Measurements from ENCODE around the gene BOD1L1. TPM values are rescaled to one million over a fixed set of nuclear protein-coding genes. Genes with fewer than 3 reads are reported as not detected.
"Not testable (repeated sequence)": the region's sequence is repeated elsewhere in the genome, so short reads cannot be mapped to it uniquely, and the experiment has no call there.

The BOD1L1 gene
- total and polyA plus RNA-seq, 2 experiments from 2014 or later, result 11.9 to 29.1 TPM

- no peaks in the 10 kb centered on the region for H3K4me1 ChIP-seq (ENCODE audit: insufficient read depth)
- no peak overlapping the region for H3K27ac ChIP-seq
- H3K4me3 ChIP-seq, result no peak overlapping the region
- no peaks in the 10 kb centered on the region for H3K27me3 ChIP-seq
- H3K36me3 ChIP-seq (replicated peaks; ENCODE audit: insufficient read depth, low read depth), result no peaks in the 10 kb centered on the region
- H3K4me2 ChIP-seq, result no peak overlapping the region
- DNase-seq (ENCODE audit: low spot score), result no peak
- no peaks in the 10 kb centered on the region for H3K9me2 ChIP-seq (replicated peaks; ENCODE audit: insufficient read depth)
- WGBS (ENCODE audit: low lambda C conversion rate, missing lambda C conversion rate), result 96% methylated on average over 5 of the region's 5 CpGs
- no peak for TF ChIP-seq EZH2 (IDR thresholded peaks at IDR 0.05; ENCODE audit: borderline replicate concordance)
- no peak for TF ChIP-seq EZH2phosphoT487 (IDR thresholded peaks at IDR 0.05; ENCODE audit: low read depth, severe bottlenecking, unreplicated experiment)
- no peak for TF ChIP-seq CTCF (IDR thresholded peaks at IDR 0.05; ENCODE audit: poor library complexity)
- no peak overlapping the region for H2AFZ ChIP-seq
- no peaks in the 10 kb centered on the region for H3K79me2 ChIP-seq
- H3K9me3 ChIP-seq (ENCODE audit: low read depth), result no peaks in the 10 kb centered on the region
- H4K20me1 ChIP-seq (ENCODE audit: insufficient read depth, poor library complexity, severe bottlenecking), result no peaks in the 10 kb centered on the region
These were observed 60.4 kb downstream of the BOD1L1 start for GRCh38 chr4:13567125-13567524.

GRCh38 chr4:13562876-13563275, 64.6 kb downstream of the BOD1L1 start:
- Histone ChIP-seq H3K4me3 (no peak overlapping the region), H3K9me2 (replicated peaks; ENCODE audit: insufficient read depth) (no peaks in the 10 kb centered on the region), H2AFZ (no peak overlapping the region), H3K9me3 (ENCODE audit: low read depth) (no peaks in the 10 kb centered on the region), H3K27ac (no peak overlapping the region), H4K20me1 (ENCODE audit: insufficient read depth, poor library complexity, severe bottlenecking) (no peaks in the 10 kb centered on the region), H3K4me1 (ENCODE audit: insufficient read depth) (no peaks in the 10 kb centered on the region), H3K79me2 (no peaks in the 10 kb centered on the region), H3K4me2 (no peak overlapping the region), H3K27me3 (no peaks in the 10 kb centered on the region), H3K36me3 (replicated peaks; ENCODE audit: insufficient read depth, low read depth) (no peaks in the 10 kb centered on the region)
- 100% methylated on average over 1 of the region's 1 CpG for WGBS (ENCODE audit: low lambda C conversion rate, missing lambda C conversion rate)
- DNase-seq (ENCODE audit: low spot score), result no peak
- TF ChIP-seq EZH2phosphoT487 (IDR thresholded peaks at IDR 0.05; ENCODE audit: low read depth, severe bottlenecking, unreplicated experiment) (no peak), EZH2 (IDR thresholded peaks at IDR 0.05; ENCODE audit: borderline replicate concordance) (no peak), CTCF (IDR thresholded peaks at IDR 0.05; ENCODE audit: poor library complexity) (no peak)

- Histone ChIP-seq H3K27me3 (no peaks in the 10 kb centered on the region), H4K20me1 (ENCODE audit: insufficient read depth, poor library complexity, severe bottlenecking) (no peaks in the 10 kb centered on the region), H3K36me3 (replicated peaks; ENCODE audit: insufficient read depth, low read depth) (no peaks in the 10 kb centered on the region), H3K79me2 (no peaks in the 10 kb centered on the region), H3K9me2 (replicated peaks; ENCODE audit: insufficient read depth) (no peaks in the 10 kb centered on the region), H3K27ac (no peak overlapping the region), H2AFZ (no peak overlapping the region), H3K4me2 (no peak overlapping the region), H3K4me3 (no peak overlapping the region), H3K4me1 (ENCODE audit: insufficient read depth) (no peaks in the 10 kb centered on the region), H3K9me3 (ENCODE audit: low read depth) (no peaks in the 10 kb centered on the region)
- no peak for DNase-seq (ENCODE audit: low spot score)
- WGBS (ENCODE audit: low lambda C conversion rate, missing lambda C conversion rate), result 45% methylated on average over 4 of the region's 4 CpGs
- TF ChIP-seq EZH2 (IDR thresholded peaks at IDR 0.05; ENCODE audit: borderline replicate concordance), result no peak
- TF ChIP-seq EZH2phosphoT487 (IDR thresholded peaks at IDR 0.05; ENCODE audit: low read depth, severe bottlenecking, unreplicated experiment), result no peak
- no peak for TF ChIP-seq CTCF (IDR thresholded peaks at IDR 0.05; ENCODE audit: poor library complexity)
These were observed 65.9 kb downstream of the BOD1L1 start for GRCh38 chr4:13561673-13562072.

- H3K36me3 ChIP-seq (replicated peaks; ENCODE audit: insufficient read depth, low read depth); H3K9me2 ChIP-seq (replicated peaks; ENCODE audit: insufficient read depth); H3K79me2 ChIP-seq; H3K27me3 ChIP-seq; H3K4me3 ChIP-seq; H4K20me1 ChIP-seq (ENCODE audit: insufficient read depth, poor library complexity, severe bottlenecking); H3K9me3 ChIP-seq (ENCODE audit: low read depth); H3K4me2 ChIP-seq; DNase-seq (ENCODE audit: low spot score); H2AFZ ChIP-seq; H3K4me1 ChIP-seq (ENCODE audit: insufficient read depth); H3K27ac ChIP-seq: not testable (repeated sequence)
- 69% methylated on average over 5 of the region's 5 CpGs for WGBS (ENCODE audit: low lambda C conversion rate, missing lambda C conversion rate)
These were observed 67.4 kb downstream of the BOD1L1 start for GRCh38 chr4:13560111-13560510.
